Measurements from ENCODE around the gene SGMS1.

The SGMS1 gene

DNA sequence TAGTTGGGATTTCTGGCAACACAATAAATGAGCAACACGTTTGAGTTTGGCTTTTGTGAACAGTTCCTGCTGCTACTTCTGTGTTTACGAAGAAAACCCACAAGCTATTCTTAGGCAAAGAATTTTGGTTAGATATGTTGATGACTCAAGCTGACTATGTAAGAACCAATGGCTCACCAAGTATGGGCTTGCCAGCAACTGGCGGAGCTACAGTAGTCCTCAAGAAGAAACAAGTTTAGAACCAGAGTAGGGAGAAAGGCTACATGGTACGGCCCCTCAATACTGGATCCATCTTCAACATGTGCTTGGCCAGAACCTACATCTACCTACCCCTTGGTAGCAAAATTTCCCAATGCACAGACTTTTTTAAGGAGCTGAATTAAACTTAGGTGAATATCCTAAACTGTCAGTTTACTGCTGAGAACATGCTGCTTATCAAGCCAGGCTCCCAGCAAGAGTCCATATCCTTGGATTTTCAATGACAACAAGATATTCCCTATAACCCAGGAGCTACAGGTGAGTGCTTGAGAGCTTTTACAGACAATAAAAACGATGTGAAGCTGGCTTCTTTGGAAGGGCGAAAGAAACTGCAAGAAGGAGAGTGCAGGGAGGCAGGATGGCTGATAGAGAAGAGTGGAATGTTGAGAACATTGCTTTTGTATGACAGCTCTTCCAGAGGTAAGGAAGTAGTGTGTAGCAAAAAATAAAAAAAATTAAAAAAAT lies 298.1 kb downstream of the SGMS1 start:
- no peak for DNase-seq

DNA sequence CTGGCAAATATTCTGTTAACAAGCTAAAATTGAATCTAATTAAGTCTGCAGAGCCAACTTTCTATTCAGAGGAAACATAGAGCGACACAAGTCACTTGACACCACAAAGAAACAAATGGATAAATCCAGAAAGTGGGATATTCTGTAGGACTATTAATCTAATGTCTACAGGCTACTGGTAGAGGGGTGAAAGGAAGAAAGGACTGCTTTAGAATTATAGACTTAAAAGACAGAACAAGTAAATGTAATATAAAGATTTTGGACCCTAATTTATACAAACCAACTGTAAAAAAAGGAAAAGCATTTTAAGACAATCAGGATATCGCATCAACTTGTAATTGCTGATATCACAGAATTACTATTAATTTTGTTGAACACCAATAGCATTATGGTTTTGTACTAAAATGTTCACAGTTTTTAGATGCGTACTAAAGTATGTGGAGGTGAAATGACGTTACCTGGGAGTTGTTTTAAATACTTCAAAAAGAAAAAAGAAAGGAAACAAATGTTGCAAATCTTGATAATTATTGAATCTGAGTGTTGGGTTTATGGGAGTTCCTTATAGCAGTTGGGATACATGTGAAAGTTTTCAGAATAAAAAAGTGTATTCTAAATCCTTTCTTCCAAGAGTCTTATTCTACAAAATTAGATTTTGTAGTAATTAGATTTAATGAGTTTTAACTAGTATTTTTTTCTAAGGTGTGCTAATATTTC lies 298.9 kb downstream of the SGMS1 start:
- no peak for DNase-seq

DNA sequence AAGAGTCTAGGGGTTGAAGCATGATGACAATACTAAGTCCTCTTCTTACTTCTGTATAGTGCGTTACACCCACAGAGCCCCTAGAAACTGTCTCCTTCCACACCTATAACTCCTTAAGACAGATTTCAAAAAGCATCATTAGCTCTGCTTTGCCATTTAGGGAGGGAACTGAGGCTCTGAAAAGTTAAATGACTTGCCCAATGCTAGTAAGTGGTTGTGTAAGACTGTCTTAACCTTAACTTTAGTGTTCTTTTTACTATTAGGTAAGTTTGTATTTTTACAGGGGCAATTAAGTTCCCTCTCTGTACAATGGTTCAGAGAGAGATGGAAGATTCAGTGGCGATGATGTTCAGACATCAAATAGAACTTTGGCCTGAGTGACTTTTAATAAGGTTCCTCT lies 299.7 kb downstream of the SGMS1 start:
- no peak for DNase-seq

DNA sequence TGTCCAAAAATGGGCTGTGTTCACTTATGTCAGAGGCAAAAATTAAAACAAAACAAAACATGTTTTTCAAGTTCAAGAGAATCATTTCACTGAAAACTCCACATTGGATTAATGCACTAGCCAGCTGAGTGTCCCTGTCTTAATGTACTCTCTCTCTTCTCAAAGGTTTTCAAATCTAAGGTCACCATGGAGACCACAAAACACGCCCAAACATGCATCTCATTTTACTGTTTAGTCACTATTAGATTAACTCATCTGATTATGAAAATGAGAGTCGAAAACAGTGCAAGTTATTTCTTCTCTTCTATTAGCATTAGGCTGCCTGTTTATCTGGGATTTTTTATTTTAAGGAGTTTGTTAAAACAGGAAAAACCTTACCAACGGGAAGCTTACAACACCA lies 301.7 kb downstream of the SGMS1 start:
- DNase-seq: no peak

DNA sequence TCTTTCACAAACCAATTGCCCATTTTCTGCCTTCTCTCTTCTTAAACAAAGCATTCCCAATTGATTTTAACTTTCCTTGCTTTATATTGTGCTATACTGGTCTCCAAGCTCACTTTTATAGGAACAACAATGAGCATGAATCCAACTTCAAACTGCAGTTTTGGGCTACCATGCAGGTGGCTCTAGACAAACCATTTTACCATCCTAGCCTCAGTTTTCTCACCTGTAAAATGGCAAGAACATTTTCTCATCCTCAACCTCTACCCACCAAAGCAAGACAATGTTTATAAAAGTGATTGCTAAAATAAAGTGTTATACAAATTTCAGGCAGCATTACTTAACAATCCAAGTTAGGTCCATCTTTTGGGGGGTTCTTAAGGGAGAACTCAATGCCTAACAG lies 305.6 kb downstream of the SGMS1 start:
- no peak for DNase-seq

DNA sequence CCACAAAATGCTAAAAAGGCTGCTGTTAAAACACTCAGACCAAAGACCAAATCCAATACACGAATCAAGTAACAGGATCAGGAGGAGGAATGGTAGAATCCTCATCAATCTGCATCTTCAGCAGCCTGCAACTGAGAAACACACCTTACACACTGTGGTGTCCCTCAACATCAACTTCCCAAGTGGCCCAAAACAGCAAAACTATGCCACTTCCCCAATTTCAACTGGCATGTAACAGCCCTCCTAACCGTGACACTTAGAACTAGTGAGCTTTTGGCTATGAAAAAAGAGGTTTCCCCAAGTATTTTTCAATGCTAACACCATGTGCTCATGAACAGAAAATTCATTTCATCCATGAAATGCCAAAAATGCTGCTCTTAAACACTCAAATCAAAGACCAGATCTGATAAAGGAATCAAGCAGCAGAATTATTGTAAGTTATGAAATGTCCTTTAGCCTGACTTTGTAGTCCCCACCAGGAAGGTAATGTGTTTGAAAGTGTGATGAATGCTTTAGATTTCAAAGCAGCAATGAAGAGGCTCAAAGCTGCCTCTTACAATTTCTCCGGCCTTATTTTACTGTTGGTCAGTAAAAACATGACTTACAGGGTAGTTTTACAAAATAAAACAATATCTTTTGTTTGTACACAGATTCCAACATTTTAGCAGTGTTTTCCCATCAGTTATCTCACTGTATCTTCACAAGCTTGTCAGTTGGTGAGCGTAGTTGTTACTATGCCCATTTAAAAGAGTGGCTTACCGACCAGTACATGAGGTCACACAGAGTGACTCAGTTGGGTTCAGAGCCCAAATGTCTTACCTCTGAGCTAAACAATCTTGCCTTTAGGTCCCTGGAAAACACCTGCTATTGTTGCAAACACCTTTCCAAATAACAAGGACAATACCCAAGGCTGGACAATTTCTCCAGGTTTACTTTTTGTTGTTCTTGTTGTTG lies 306.8 kb downstream of the SGMS1 start:
- no peak for DNase-seq

DNA sequence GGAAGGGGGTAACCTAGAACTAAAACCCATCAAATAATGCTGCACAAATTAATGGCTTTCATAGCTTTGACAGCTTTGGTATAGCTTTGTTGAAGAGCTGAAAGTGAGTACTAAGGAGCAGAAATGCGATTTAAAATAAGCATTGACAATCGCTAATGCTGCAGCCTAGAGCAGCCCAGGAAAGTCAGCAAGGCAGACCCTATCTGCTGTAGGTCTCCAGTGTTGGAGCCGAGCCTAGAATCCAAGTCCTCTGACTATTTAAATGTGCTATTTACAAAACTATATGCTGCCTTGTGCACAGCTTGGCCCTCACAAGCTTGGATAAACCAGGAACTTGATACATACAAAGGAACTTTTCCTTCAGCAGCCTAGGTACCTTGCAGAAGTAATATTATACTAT lies 307.6 kb downstream of the SGMS1 start:
- DNase-seq: no peak

DNA sequence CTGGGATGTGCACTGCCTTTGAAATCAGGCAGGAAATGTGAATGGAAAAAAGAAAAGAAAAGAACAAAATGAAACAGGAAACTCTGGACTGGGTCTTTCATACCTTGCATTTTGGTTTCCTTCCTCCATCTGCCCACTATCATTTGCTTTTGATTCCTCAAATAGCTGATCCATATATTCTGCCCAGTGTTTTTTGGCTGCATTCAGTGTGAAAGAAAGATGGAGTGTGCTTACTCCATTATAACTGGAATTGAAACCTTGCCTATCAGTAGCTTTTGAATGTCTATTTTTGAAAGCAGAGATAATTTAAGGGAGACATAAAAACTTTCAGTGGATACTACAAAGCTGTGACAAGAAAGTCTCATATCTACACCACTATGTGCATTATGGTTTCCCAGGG lies 308.3 kb downstream of the SGMS1 start:
- DNase-seq: no peak

DNA sequence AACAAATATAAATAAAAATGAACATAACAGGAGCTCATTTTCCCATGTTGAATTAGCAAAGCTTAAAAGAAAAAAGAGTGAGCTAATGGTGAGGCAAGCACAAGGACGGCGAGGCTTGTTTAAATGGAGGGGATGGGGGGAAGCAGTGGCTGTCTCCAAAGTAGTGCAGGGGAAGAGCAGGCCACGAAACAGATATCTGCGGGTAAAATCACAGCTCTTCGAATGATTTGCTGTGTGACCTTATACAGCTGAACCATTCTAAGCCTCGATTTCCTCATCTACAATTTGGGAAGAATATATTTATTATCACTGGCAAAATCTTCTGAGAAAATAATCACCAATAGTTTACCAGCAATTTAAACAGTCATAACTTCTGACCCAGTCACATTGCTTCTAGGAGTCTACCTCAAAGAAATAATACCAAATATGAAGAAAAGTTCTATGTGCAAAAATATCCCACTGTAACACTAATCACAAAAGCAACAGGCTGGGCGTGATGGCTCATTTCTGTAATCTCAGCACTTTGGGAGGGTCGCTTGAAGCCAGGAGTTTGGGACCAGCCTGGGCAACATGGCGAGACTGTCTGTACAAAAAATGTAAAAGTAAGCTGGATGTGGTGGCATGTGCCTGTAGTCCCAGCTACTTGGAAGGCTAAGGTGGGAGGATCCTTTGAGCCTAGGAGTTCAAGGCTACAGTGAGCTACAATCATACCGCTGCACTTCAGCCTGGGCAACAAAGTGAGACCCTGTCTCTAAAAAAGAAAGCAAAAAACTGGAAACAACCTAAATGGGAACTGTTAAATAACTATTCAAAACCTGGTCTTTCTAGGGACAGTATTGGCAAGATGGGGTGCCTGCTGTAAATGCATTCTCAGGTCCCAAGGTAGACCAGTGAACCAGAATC lies 309.3 kb downstream of the SGMS1 start:
- DNase-seq: no peak

DNA sequence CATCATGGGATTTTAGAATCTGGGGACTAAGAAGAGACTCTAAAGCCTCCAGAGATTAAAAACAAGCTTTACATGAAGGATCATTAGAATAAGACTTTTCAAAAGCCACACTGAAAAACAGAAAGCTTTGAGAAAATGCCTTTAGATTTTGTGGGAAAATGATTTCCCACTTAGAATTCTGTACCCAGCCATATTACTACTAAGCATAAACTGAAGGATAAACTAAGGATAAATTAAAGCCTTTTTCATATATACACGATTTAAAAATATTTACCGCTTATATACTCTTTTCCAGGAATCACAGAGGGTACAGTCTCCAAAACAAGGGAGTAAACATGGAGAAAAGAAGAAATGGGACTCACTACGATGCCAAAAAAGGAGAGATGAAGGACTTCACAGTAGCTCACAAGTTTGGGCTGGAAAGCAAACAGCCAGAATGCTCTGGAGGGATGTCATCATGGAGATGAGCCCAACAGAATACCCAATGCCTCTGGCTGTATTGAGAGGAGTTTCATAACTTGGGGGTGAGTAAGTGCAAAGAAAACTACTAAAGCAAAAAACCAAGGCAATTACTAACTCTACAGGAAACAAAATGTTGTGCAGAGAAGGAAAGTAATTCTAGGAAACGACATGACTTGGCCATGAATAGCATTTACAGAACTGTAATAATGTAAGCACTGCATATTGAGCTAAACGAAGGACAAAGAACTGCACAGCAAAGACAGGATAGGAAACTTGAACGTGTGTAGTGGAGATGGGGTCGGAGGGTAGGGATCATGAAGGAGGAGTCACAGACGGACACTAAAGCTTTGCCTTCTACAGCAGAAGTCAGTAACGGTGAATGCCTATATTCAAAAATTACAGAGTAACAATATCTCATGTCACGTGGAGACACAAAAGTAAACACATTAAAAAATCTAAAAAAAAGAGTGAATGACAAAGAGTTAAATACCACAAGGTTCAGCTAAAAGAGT lies 311.0 kb downstream of the SGMS1 start:
- DNase-seq: no peak

DNA sequence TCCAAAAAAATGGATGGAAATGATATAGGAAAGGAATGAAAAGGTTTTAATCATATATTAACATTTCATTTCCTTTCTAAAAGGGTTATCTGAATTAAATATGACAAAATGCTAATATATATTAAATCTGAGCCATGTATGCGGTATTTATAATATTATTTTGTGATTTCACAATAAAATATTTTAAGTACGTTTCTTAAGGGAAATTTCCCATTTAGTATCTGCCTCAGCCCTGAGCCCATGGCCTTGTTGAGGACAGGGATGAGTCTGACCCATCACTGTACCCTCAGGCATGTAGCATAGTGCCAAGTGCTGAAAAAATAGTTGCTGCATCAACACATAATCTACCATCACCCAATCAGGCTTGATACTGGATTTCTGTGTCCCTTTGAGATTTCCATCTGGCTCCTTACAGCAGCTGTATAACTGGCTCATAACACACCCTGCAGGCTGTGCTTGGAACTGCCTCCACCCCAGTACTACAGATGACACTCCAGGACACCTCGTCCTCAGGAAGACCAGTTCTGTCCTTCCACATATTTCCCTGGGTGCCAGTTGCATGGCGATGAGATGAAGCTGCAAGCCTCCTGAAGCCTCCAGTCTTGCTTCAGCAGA lies 313.1 kb downstream of the SGMS1 start:
- DNase-seq: no peak

DNA sequence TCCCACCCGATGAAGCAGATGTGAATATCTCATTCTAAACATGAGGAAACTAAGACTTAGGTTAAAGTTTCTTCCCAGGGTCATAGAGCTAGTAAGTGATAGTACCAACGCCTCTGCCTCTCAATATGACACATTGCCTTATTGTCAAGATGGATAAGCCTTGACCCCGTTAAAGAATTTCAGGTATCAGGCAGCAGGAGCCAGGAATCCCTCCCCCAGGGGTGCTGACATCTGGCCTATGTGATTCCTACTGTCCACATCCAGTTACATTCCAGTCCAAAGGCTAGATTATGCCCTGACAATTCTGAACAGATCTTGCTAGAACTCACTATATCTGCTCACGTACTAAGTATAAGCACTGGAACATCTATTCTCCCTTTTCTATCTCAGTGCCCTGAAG lies 314.4 kb downstream of the SGMS1 start:
- no peak for DNase-seq

DNA sequence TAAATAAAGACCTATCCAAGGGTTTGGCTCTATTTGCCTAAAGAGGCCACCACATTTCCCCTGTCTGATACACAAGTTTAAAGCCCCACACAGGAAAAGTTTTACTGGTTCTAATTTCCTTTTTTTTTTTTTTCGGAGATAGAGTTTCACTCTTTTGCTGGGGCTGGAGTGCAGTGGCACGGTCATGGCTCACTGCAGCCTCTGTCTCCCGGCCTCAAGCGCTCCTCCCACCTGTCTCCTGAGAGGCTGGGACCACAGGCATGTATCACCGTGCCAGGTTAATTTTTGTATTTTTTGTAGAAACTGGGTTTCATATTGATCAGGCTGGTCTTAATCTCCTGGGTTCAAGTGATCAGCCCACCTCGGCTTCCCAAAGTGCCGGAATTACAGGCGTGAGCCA lies 319.1 kb downstream of the SGMS1 start:
- no peak for DNase-seq

DNA sequence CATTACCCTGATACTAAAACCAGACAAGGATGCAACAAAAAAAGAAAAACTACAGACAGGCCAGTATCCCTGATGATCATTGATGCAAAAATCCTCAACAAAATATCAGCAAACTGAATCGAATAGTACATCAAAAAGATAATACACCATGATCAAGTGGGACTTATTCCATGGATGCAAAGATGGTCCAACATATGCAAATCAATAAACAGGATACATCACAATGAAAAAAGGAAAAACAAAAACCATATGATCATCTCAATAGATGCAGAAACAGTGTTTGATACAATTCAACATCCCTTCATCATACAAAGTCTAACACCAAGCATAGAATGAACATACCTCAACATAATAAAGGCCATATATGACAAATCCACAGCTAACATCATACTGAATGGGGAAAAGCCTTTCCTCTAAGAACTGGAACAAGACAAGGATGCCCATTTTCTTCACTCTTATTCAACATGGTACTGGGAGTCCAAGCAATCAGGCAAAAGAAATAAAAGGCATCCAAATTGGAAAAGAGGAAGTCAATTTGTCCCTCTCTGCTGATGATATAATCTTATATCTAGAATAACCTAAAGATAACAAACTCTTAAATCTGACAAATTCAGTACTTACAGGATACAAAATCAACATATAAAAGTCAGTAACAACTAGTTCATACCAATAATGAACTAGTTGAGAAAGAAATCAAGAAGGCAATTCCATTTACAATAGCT lies 323.6 kb downstream of the SGMS1 start:
- DNase-seq: no peak

DNA sequence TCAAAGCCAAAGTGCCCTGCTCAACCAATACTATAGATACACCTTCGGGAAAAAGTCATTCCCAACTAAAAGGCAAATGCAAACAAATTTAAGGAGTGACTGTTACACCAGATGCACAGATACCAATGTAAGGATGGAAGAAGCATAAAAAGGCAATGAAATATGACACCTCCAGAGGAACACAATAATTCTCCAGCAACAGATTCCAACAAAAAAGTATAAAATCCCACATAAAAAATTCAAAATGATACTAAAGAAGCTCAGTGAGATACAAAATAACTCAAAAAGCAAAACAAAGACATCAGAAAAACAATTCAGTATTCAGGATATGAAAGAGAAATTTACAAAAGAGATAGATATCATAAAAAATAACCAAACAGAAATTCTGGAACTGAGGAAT lies 328.4 kb downstream of the SGMS1 start:
- no peak for DNase-seq

DNA sequence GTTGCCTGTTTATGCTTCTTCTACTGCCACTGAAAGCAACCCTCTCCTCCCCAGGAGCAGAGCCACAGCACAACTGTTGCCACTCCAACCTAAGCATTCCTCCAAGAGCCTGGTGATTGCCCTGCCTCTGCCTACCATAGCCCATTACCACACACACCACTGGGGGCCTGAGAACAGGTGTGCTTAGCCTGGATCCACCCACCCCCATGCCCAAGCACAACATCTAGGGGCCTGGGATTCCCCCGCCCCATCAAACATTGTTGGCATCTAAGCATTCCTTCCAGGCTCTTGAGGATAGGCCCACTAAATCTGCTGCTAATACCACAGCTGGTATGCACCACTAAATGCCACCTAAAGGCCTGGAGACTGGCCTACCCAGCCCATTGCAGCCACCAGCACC lies 329.2 kb downstream of the SGMS1 start:
- no peak for DNase-seq

DNA sequence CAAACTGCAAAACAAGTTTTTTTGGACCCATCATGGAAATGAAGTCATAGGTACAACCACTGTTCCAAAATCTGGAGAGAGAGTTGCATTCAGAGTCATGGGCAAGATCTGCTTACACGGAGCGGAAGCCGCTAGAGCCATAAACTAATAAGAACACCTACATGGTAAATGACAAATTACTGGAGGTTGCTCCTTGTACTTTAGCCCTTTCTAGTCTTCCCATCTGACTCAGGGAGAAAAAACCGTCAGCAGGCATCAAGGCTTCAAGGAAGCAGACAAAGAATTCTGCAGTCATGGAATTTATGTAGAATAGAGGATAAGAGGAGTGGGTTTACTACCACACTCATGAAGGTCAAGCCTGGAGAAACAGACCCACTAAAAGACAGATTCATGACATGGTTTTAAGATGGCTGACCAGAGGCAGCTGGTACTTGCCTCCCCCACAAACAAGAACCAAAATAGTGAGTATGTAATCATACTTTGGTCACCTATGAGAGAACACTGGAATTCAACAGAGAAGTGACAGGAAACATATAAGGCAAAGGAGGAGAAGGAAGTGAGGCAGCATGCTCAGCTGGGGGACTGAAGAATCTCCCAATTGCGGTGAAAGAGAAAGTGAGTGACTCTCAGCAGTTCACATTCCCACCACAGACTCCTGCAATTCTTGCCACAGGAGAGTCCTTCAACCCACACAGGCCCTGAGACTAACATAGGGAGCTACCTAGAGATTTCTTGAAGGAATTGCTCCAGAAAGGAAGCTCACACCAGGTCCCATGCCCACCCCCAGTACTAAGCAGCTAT lies 330.0 kb downstream of the SGMS1 start:
- DNase-seq: no peak

DNA sequence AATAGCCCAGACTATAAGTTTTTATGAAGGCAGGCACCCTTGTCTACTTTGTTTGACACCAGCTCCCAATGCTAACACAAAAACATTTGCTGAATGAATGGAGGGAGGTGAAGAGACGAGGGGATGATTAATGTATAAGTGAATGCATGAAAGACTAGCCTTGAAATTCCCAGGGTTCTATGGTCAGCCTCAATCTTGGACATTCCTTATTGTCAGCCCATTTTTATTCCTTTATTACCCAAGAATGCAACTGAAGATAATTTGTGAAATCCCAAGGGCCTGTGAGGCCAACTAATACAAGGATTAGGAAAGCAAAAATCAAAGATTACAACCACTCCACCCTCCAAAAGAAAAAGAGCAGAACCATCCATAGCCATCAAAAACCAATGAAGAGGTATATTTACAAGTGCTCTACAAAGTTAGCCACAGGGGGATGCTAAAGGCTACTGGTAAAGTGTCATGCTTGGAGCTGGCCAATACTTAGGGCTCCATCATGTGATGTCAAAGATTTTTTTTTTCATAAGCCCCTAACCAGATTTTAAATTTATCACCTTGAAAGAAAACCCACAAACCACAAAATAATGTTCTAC lies 332.4 kb downstream of the SGMS1 start:
- no peak for DNase-seq

DNA sequence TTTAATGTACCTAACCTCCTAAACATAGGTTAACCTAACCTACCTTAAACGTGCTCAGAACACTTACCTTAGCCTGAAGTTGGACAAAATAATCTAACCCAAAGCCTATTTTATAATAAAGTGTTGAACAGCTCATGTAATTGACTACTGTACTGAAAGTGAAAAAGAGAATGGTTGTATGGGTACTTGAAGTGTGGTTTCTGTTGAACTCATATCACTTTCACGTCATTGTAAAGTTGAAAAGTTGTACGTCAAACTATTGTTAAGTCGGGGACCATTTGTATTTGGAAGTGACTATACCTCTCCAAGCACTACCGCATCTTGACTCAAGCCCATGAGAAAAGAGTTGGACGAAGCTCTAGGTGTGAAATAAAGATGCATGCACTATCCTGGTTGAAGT lies 334.6 kb downstream of the SGMS1 start:
- DNase-seq: no peak

All from SHP77 (cell line).